Parathyroid adenoma (tissue), 2 donors: ENCODE results near the gene SYT5.

Experiments
- H2AFZ ChIP-seq: fragments of 300-600 bp; sonication (generic); one replicate; pipeline ENCODE4 v1.7.0; 2017; ENCODE audit warnings: antibody characterized with exemption, mild to moderate bottlenecking
- H3K27ac ChIP-seq: fragments of 300-600 bp; sonication (generic); one replicate; pipeline ENCODE4 v1.7.0; 2017
- H3K27me3 ChIP-seq: fragments of 300-600 bp; sonication (generic); one replicate; pipeline ENCODE4 v1.7.0; 2017; ENCODE audit warnings: low read length; ENCODE audit not compliant: control insufficient read depth, insufficient read depth
- H3K36me3 ChIP-seq: fragments of 300-600 bp; sonication (generic); one replicate; pipeline ENCODE4 v1.7.0; 2017; ENCODE audit warnings: low read length; ENCODE audit not compliant: control insufficient read depth, insufficient read depth
- H3K4me1 ChIP-seq: fragments of 300-600 bp; sonication (generic); one replicate; pipeline ENCODE4 v1.7.0; 2017; ENCODE audit warnings: control low read depth
- H3K4me2 ChIP-seq: fragments of 300-600 bp; sonication (generic); one replicate; pipeline ENCODE4 v1.7.0; 2017; ENCODE audit warnings: low read length
- H3K4me3 ChIP-seq: fragments of 300-600 bp; sonication (generic); one replicate; pipeline ENCODE4 v1.7.0; 2017; ENCODE audit warnings: low read depth, low read length
- H3K79me2 ChIP-seq: fragments of 300-600 bp; sonication (generic); one replicate; pipeline ENCODE4 v1.7.0; 2017; ENCODE audit warnings: control low read depth
- H3K9ac ChIP-seq: fragments of 300-600 bp; sonication (generic); one replicate; pipeline ENCODE4 v1.7.0; 2017; ENCODE audit warnings: mild to moderate bottlenecking
- H3K9me3 ChIP-seq: fragments of 300-600 bp; sonication (generic); one replicate; pipeline ENCODE4 v1.7.0; 2017; ENCODE audit warnings: low read length; ENCODE audit not compliant: control insufficient read depth
- CTCF ChIP-seq: fragments of 300-600 bp; sonication (generic); IDR thresholded peaks from one replicate; pipeline ENCODE4 v1.7.0; 2017; ENCODE audit warnings: antibody characterized with exemption, mild to moderate bottlenecking
- donor health status: primary hyperparathyroidism.

The SYT5 gene

GRCh38 chr19:55179606-55180484, at the start of gene SYT5:
SYT5 (minus strand) TSS chr19:55180289; CDS start chr19:55179041, 1,248 bp downstream.
- Histone ChIP-seq H3K79me2 (no peaks in the 10 kb centered on the region), H3K4me3 (peak within 1 kb of the TSS; percentile 46), H3K27ac (no peak within 1 kb of the TSS), H3K27me3 (no peaks in the 10 kb centered on the region), H3K4me1 (no peaks in the 10 kb centered on the region), H2AFZ (peak within 1 kb of the TSS; percentile 80), H3K4me2 (peak within 1 kb of the TSS; percentile 64), H3K9me3 (no peaks in the 10 kb centered on the region), H3K36me3 (no peaks in the 10 kb centered on the region), H3K9ac (no peak within 1 kb of the TSS)
- TF ChIP-seq CTCF: no peak

GRCh38 chr19:55229789-55230182, 49.7 kb upstream of the SYT5 start:
- no peaks in the 10 kb centered on the region for H3K79me2 ChIP-seq
- H3K27ac ChIP-seq: no peak overlapping the region
- no peak overlapping the region for H3K4me3 ChIP-seq
- TF ChIP-seq CTCF: no peak
- no peak overlapping the region for H3K9ac ChIP-seq
- no peak overlapping the region for H2AFZ ChIP-seq
- H3K9me3 ChIP-seq: no peaks in the 10 kb centered on the region
- H3K4me1 ChIP-seq: no peaks in the 10 kb centered on the region
- no peaks in the 10 kb centered on the region for H3K27me3 ChIP-seq
- H3K36me3 ChIP-seq: no peaks in the 10 kb centered on the region
- no peak overlapping the region for H3K4me2 ChIP-seq

GRCh38 chr19:55229145-55229788, 49.2 kb upstream of the SYT5 start:
- Histone ChIP-seq H3K27me3 (no peaks in the 10 kb centered on the region), H3K4me2 (no peak overlapping the region), H2AFZ (no peak overlapping the region), H3K4me3 (no peak overlapping the region), H3K9me3 (no peaks in the 10 kb centered on the region), H3K9ac (no peak overlapping the region), H3K36me3 (no peaks in the 10 kb centered on the region), H3K79me2 (no peaks in the 10 kb centered on the region), H3K27ac (no peak overlapping the region), H3K4me1 (no peaks in the 10 kb centered on the region)
- no peak for TF ChIP-seq CTCF

- Histone ChIP-seq H3K27me3 (no peaks in the 10 kb centered on the region), H3K27ac (no peak within 1 kb of the TSS), H3K4me2 (no peak within 1 kb of the TSS), H3K79me2 (no peaks in the 10 kb centered on the region), H3K9ac (no peak within 1 kb of the TSS), H3K4me1 (no peaks in the 10 kb centered on the region), H3K9me3 (no peaks in the 10 kb centered on the region), H2AFZ (no peak within 1 kb of the TSS), H3K4me3 (no peak within 1 kb of the TSS), H3K36me3 (no peaks in the 10 kb centered on the region)
- no peak for TF ChIP-seq CTCF
These were observed 48.4 kb upstream of the SYT5 start, which contains the start of gene TMEM86B for GRCh38 chr19:55228403-55229031. TMEM86B (minus strand) TSS chr19:55228763; CDS start chr19:55228741, 22 bp downstream.
